DND-41 (cell line): ENCODE results near the gene SRP68.

Experiments used
- ATAC-seq: fragments of 200-7000 bp; cut with Tn5 transposase; 3 replicates; pipeline ENCODE4 v1.9.1; 2021; ENCODE audit warnings: low read depth; ENCODE audit not compliant: insufficient read depth
- DNase-seq: peaks from one replicate; pipeline ENCODE4 v3.0.0-alpha.2; 2020
- H2AFZ ChIP-seq: 2 replicates; pipeline ENCODE4 v1.6.0; 2012; ENCODE audit warnings: low read depth, low read length
- H3K27ac ChIP-seq: 2 replicates; pipeline ENCODE4 v1.5.1; 2012; ENCODE audit warnings: low read length, inconsistent platforms
- H3K27me3 ChIP-seq: fragments of 200-600 bp; sonication (generic); 2 replicates; pipeline ENCODE4 v1.6.0; 2012; ENCODE audit warnings: low read length, mild to moderate bottlenecking, inconsistent platforms; ENCODE audit not compliant: insufficient read depth, poor library complexity
- H3K36me3 ChIP-seq: 2 replicates; pipeline ENCODE4 v1.5.1; 2012; ENCODE audit warnings: low read length, inconsistent platforms; ENCODE audit not compliant: insufficient read depth
- H3K4me1 ChIP-seq: 2 replicates; pipeline ENCODE4 v1.5.1; 2012; ENCODE audit warnings: mild to moderate bottlenecking, low read length; ENCODE audit not compliant: insufficient read depth
- H3K4me2 ChIP-seq: 2 replicates; pipeline ENCODE4 v1.6.0; 2012; ENCODE audit warnings: mild to moderate bottlenecking, moderate library complexity, low read length, inconsistent platforms; ENCODE audit not compliant: insufficient read depth
- H3K4me3 ChIP-seq, 2 experiments: fragments of 200-600 bp in 1 of 2; shearing (Covaris generic) in 1 of 2; 2 replicates each; pipeline ENCODE4 v1.5.1; 2012 to 2016; ENCODE audit warnings: inconsistent platforms in 2 of 2, low read length in 2 of 2, mild to moderate bottlenecking in 2 of 2, low read depth in 1 of 2, moderate library complexity in 1 of 2
- H3K79me2 ChIP-seq: 2 replicates; pipeline ENCODE4 v1.6.0; 2012; ENCODE audit warnings: low read length, inconsistent platforms; ENCODE audit not compliant: insufficient read depth
- H3K9ac ChIP-seq: 2 replicates; pipeline ENCODE4 v1.6.0; 2012; ENCODE audit warnings: low read depth, mild to moderate bottlenecking, inconsistent platforms, low read length, moderate library complexity
- H3K9me3 ChIP-seq: 2 replicates; pipeline ENCODE4 v1.5.1; 2012; ENCODE audit warnings: low read length, moderate library complexity, mild to moderate bottlenecking, inconsistent platforms; ENCODE audit not compliant: insufficient read depth, severe bottlenecking
- H4K20me1 ChIP-seq: 2 replicates; pipeline ENCODE4 v1.6.0; 2012; ENCODE audit warnings: low read length; ENCODE audit not compliant: insufficient read depth
- CTCF ChIP-seq: IDR thresholded peaks from 2 replicates; pipeline ENCODE4 v1.5.1; 2012; ENCODE audit warnings: borderline replicate concordance, low read length, moderate library complexity, mild to moderate bottlenecking; ENCODE audit not compliant: poor library complexity, severe bottlenecking; ENCODE audit errors: extremely low read depth
- EZH2 ChIP-seq: IDR thresholded peaks from 3 replicates; pipeline ENCODE4 v1.6.1; 2012; ENCODE audit warnings: borderline replicate concordance, low read depth, mild to moderate bottlenecking, moderate library complexity, low read length, inconsistent platforms; ENCODE audit not compliant: severe bottlenecking

The SRP68 gene

GRCh38 chr17:76008630-76009425, 63.5 kb downstream of the SRP68 start:
- Histone ChIP-seq H3K4me1 (peaks cover under 1% of the 10 kb centered on the region), H3K4me3 (no peak overlapping the region), H2AFZ (no peak overlapping the region), H3K27me3 (no peaks in the 10 kb centered on the region), H3K36me3 (no peaks in the 10 kb centered on the region), H3K9ac (no peak overlapping the region), H4K20me1 (no peaks in the 10 kb centered on the region), H3K27ac (no peak overlapping the region), H3K79me2 (no peaks in the 10 kb centered on the region), H3K9me3 (no peaks in the 10 kb centered on the region), H3K4me2 (no peak overlapping the region)
- TF ChIP-seq EZH2 (no peak), CTCF (no peak)
- DNase-seq (no peak), ATAC-seq (no peak)

- ATAC-seq: no peak
- TF ChIP-seq CTCF (no peak), EZH2 (no peak)
- Histone ChIP-seq H3K4me1 (no peaks in the 10 kb centered on the region), H3K9ac (no peak overlapping the region), H3K9me3 (no peaks in the 10 kb centered on the region), H3K27me3 (no peaks in the 10 kb centered on the region), H3K79me2 (no peaks in the 10 kb centered on the region), H4K20me1 (no peaks in the 10 kb centered on the region), H2AFZ (no peak overlapping the region), H3K4me3 (no peak overlapping the region), H3K36me3 (no peaks in the 10 kb centered on the region), H3K4me2 (no peak overlapping the region), H3K27ac (no peak overlapping the region)
- DNase-seq: no peak
These were observed 64.1 kb downstream of the SRP68 start for GRCh38 chr17:76008208-76008607.

- TF ChIP-seq EZH2: no peak
- TF ChIP-seq CTCF: no peak
- H2AFZ ChIP-seq: no peak overlapping the region
- H3K27ac ChIP-seq: no peak overlapping the region
- no peaks in the 10 kb centered on the region for H3K36me3 ChIP-seq
- H3K4me3 ChIP-seq: no peak overlapping the region
- H3K4me2 ChIP-seq: no peak overlapping the region
- no peak overlapping the region for H3K9ac ChIP-seq
- no peak for DNase-seq
- no peaks in the 10 kb centered on the region for H3K79me2 ChIP-seq
- H3K4me1 ChIP-seq: no peaks in the 10 kb centered on the region
- ATAC-seq: no peak
- H3K27me3 ChIP-seq: no peaks in the 10 kb centered on the region
- H3K9me3 ChIP-seq: no peaks in the 10 kb centered on the region
- no peaks in the 10 kb centered on the region for H4K20me1 ChIP-seq
These were observed 64.5 kb downstream of the SRP68 start for GRCh38 chr17:76007850-76008165.
